Amygdala (tissue), 56 donors: ENCODE measurements around the gene NADK.
"Not testable (repeated sequence)": the region's sequence is repeated elsewhere in the genome, so short reads cannot be mapped to it uniquely, and the experiment has no call there.

Source experiments
- DNase-seq, 56 donors: peaks; one replicate each; lab custom pipeline; 2025; lab: John Stamatoyannopoulos, UW

NADK gene

GRCh38 chr1:1749941-1750340 is 28.3 kb downstream of the NADK start:
- not testable (repeated sequence) for DNase-seq

GRCh38 chr1:1748686-1749321 is 29.5 kb downstream of the NADK start:
- DNase-seq, result no peak

DNA sequence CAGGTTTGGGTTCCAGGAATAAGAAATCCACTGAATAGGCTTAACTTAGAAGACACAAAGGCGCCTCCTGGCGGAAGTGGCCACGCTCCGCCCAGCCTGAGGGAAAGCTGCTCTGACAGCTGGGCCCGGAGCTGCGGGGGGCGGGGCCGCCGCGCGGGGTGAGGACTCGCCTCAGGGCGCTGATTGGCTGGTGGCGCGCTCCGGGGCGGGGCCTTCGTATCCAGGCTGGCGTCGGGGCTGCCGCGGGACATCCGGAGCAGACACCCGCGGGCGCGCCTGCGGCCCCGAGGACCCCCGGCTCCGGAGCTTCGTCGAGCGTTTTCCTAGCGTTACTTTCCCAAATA is 31.7 kb downstream of the NADK start:
- DNase-seq, result not testable (repeated sequence)

DNA sequence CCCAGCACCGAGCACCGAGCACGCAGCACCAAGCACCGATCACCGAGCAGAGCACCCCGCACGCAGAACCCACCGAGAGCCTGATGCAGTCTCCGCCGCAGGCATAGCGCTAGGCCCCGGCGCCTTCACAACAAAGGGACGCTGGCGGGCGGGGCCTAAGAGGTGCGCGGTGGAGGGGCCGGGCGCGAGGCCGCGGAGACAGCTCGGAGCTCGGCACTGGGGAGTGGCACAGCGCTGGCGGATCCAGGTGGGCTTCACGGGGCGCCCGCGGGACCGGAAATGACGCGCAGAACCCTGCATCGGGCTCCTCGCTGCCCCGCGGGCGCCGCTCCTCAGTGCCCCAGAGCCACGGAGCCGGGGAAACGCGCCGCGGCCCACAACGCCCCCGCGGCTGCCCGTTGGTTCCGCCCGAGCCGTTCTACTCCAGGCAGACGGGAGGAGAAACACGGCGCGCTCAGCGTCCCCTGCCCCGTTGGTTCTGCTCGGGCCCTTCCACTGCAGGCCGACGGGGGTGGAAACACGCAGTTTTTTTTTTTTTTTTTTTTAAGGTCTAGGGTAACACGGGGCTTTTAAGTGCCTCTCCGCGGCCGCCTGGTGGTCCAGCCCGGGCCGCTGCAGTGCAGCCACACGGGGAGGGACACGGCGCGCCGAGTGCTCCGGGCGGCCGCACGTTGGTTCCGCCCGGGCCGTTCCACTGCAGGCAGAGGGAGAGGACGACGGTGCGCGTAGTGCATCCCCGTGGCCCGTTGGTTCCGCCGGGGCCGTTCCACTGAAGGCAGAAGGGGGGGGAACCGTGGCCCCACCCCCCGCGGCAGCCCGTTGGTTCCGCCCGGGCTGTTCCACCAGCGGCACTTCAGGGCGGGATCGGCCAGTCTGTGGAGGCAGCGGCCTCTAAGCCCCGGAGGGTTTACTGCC is 32.4 kb downstream of the NADK start:
- DNase-seq, result peak in 41 of 56 donors; percentile 8 to 89 (median 60)

DNA sequence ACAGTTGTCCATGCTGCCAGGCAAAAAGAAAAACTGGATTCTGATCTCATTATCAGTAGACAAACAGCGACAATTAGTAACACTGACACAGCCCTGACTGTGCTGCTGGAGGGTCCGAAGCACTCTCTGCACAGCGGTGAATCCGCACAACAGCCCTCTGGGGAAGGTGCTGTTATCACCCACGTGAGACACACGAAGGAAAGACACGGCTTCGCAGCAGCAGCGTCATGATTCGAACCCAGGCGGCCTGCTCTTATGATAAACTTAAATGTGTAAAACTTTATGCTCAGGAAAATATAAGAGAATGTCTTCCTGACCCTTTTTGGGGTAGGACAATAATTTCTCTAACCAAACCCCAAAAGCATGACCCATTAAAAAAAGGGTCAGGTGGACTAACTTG is 35.7 kb downstream of the NADK start:
- not testable (repeated sequence) for DNase-seq

- DNase-seq, result not testable (repeated sequence)
Measured at GRCh38 chr1:1741013-1741412, 37.3 kb downstream of the NADK start.

- not testable (repeated sequence) for DNase-seq
Measured at GRCh38 chr1:1738799-1739337, 39.4 kb downstream of the NADK start.

DNA sequence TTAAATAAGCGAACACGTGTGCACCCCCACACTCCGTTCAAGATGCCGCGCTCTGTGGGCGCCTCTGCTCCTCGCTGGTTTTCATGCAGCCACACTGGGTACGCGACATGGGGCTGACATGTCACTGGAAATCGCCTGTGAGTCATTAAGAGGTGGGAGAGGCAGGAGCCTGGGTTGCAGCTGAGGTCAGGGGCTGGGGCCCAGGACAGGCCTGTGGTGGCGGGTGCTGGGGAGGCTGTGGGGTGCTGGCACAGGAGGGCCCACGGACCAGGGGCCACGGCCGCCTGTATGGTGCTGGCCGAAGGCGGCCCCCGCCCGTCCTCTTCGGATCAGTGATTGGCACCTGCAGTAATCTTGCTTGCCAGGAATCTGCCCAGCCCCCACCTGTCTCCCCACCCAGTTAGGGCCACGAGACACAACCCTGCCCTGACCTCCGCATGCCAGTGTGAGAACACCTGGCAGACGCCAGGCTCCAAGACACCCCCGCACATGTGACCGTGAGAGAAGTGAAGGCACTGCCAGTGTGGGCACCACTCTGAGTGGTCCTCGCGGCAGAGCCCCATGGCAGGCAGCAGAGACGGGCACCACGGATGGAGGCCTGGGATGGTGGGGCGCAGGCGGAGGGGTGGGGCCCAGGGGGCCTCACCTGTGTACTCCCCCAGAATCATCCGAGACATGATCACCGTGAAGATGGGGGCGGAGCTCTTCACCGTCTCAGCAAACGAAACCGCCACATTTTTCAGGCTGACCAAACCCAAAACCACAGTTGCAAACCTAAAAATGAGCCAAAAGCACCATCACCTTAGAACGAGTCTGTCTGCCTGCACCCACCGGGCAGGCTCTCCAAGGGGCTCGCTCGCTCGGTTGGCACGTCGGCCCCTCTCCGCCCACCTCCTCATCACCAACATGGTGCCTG is 40.3 kb downstream of the NADK start:
- not testable (repeated sequence) for DNase-seq

- DNase-seq, result no peak
Measured at GRCh38 chr1:1732381-1732780, 45.9 kb downstream of the NADK start.

DNA sequence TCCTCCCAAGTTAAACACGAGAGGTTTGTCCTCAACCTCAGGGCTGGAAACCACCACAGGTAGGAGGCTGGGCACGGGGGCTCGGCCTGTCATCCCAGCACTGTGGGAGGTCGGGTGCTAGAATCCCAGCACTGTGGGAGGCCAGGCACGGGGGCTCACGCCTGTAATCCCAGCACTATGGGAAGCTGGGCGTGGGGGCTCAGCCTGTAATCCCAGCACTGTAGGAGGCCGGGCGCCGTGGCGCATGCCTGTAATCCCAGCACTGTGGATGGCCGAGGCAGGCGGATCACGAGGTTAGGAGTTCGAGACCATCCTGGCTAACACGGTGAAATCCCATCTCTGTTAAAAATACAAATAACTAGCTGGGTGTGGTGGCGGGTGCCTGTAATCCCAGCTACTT is 47.4 kb downstream of the NADK start:
- DNase-seq, result no peak

DNA sequence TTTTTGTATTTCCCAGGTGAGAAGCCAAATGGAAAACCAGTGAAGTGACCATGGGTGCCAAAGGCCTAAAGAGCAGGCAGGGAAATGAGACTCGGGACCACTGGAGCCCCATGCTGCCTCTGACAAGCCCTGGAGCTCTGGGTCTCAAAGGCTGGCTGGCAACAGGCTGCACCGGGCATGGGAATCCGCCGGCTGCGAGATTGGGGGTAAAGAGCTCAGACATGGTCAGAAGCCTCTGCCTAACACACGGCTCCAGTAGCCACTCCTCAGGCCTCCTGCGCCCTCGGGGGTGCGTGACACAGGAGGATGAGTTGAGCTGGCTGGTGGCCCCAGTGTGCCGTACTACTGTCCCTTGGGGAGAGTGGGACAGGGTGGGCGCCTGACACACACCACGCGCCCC is 48.0 kb downstream of the NADK start:
- DNase-seq, result not testable (repeated sequence)

DNA sequence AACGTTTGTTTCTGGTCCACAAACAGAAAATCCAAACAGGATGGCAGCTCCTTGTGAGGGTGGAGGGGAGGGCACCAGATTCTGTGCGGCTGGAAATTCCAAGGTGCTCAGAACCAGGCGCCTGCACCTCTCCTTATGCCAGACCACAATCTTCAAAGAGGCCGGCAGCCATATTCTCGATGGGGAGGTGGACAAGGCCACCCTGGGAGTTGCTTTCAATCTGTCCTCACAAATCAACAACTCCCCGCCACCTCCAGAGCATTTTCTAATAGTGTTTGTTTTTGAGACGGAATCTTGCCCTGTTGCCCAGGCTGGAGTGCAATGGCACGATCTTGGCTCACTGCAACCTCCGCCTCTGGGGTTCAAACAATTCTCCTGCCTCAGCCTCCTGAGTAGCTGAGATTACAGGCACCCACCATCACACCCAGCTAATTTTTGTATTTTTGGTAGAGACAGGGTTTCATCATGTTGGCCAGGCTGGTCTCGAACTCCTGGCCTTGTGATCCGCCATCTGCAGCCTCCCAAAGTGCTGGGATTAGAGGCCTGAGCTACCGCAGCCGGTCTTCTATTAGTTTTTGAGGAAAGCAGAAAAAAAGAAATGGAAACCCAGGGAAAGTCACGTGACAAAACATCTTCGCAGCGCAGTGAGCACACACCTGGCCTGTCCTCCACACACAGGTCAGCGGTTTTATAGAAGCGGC is 49.0 kb downstream of the NADK start:
- DNase-seq, result not testable (repeated sequence)

DNA sequence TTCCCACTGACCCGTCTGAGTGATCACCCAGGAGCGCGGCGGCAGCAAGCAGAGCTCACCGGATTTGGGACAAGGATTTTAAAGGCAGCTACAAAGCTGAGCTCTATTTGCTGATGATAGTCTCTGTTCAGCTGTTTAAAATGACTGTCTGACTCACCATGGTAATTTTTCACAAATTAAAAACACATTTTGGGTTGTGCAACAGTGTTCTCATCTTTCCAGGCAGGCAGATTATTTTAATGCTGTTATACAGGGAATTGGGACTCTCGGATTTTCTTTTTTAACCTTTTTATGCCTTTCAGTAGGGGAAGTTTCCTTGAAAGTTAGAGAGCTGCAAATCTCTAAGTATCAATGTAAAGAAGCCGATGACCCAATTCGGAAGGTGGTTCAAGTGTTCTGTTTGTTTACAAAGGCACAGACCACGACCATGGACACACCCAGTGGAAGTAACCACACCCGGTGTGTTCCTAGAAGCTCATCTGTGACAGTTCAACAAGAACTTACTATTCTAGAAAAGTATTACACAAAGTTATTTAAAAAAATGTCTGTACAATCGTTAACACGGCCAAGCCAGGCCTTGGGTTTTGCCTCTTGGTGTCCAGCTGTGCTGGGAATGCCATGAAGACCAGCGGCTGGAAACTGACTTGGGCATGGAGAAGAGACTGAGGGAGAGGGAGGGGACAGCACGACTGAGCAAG is 49.8 kb downstream of the NADK start:
- DNase-seq, result not testable (repeated sequence)

DNA sequence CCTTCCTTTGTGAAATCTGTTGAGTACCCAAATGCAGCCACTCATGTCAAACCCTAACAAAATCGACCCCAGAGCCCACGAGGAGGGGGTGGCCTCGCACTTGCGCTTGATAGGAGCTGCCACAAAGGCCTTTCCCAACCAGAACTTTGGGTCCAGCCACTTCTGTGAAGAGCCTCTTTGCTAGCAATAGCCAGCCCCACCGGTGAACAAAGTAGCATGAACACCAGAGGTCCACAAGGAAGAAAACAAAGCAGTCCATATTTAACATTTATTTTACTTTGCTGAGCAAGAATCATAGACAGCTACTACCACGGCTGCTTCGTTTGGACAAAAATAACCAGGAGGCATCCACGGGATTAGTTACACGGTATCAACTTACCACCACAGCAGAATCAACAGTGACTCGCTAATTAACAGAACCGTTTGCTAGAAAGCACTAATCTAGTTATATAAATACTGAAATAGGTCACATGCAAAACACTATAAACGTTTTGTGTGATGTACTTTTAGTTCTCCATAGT is 51.1 kb downstream of the NADK start:
- DNase-seq, result not testable (repeated sequence)

- not testable (repeated sequence) for DNase-seq
Measured at GRCh38 chr1:1726088-1726487, 52.2 kb downstream of the NADK start.

GRCh38 chr1:1724035-1724864 is 54.0 kb downstream of the NADK start, which contains the start of gene CDK11A:
TSS of gene CDK11A (minus strand) at chr1:1724357. CDS start at chr1:1722818, 1,539 bp downstream.
- DNase-seq, result peak; percentile 50 to 99 (median 94)

DNA sequence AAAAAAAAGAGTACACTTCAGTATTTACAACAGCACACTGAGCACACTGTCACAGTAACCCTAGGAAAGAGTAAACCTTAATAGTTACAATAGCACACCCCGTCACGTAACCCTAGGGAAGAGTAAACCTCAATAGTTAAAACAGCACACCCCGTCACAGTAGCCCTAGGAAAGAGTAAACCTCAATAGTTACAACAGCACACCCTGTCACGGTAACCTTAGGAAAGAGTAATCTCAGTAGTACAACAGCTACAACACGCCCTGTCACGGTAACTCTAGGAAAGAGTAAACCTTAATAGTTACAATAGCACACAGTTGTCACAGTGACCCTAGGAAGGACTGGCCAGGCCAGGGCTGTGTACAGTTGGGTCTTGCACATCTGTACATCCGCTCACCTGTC is 57.1 kb downstream of the NADK start:
- no peak for DNase-seq
